HepG2 (cell line): Measurements from ENCODE around the gene PARP15. TPM values are rescaled to one million over a fixed set of nuclear protein-coding genes. Genes with fewer than 3 reads are reported as not detected.

Experiments
- NR1H2 ChIP-seq: sonication (generic); formaldehyde crosslinking; IDR thresholded peaks from 2 replicates; pipeline ENCODE4 v1.8.1; 2022; ENCODE audit warnings: low read depth, missing genetic modification reagents, borderline replicate concordance
- SOX6 ChIP-seq, 2 experiments: fragments of 450-650 bp in 1 of 2; sonication (generic) in 1 of 2; formaldehyde crosslinking in 1 of 2; IDR thresholded peaks; 2 replicates each; pipeline versions ENCODE4 v1.4.0 to v1.6.1; 2017 to 2020; ENCODE audit warnings: antibody characterized with exemption in 1 of 2, mild to moderate bottlenecking in 1 of 2, missing genetic modification reagents in 1 of 2
- TSC22D2 ChIP-seq: sonication (generic); formaldehyde crosslinking; IDR thresholded peaks from 2 replicates; pipeline ENCODE4 v1.5.1; 2020; ENCODE audit warnings: missing genetic modification reagents, mild to moderate bottlenecking, borderline replicate concordance
- ZNF160 ChIP-seq: sonication (generic); formaldehyde crosslinking; IDR thresholded peaks from 2 replicates; pipeline ENCODE4 v1.8.0; 2022; ENCODE audit warnings: mild to moderate bottlenecking, inconsistent platforms, missing genetic modification reagents
- ZNF766 ChIP-seq: sonication (generic); formaldehyde crosslinking; IDR thresholded peaks from 2 replicates; pipeline ENCODE4 v1.5.0; 2020; ENCODE audit warnings: missing genetic modification reagents, borderline replicate concordance
- ZSCAN29 ChIP-seq: sonication (generic); formaldehyde crosslinking; conservative IDR thresholded peaks from 2 replicates; pipeline ENCODE4 v1.4.0; 2020; ENCODE audit warnings: mild to moderate bottlenecking, missing genetic modification reagents
- polyA plus RNA-seq, 8 experiments: library from polyadenylated mRNA; depleted of rRNA in 3 of 8; stranded (reverse) in 7 of 8; unstranded in 1 of 8; fragments of >200 nt; fragmentation: Illumina TruSeq in 4 of 8; extraction: Trizol in 4 of 8; gene quantifications; 2 replicates each; pipeline versions ENCODE4 v1.2.1 to v1.2.3, GENCODE V29; 2011 to 2016; ENCODE audit warnings: low read depth in 4 of 8, missing spikeins in 1 of 8, mixed read lengths in 1 of 8; ENCODE audit not compliant: insufficient read depth in 1 of 8
- total RNA-seq, 5 experiments: library from RNA; depleted of rRNA; stranded (reverse); fragments of >200 nt; fragmentation: Illumina TruSeq; extraction: Trizol; gene quantifications; 2 replicates each; pipeline ENCODE4 v1.2.3, GENCODE V29; 2016; ENCODE audit warnings: low read depth in 1 of 5
- TF ChIP-seq, protein P1 (sequence below): IDR thresholded peaks from 2 replicates; pipeline ENCODE4 v1.6.1; 2016; ENCODE audit warnings: low read depth, missing genetic modification reagents, missing compliant biosample characterization
- TF ChIP-seq, protein P2 (sequence below): sonication (generic); formaldehyde crosslinking; IDR thresholded peaks from 2 replicates; pipeline ENCODE4 v1.5.1; 2020; ENCODE audit warnings: mild to moderate bottlenecking, moderate library complexity, missing genetic modification reagents
- TF ChIP-seq, protein P3 (sequence below): sonication (generic); formaldehyde crosslinking; IDR thresholded peaks from 2 replicates; pipeline ENCODE4 v1.5.1; 2020; ENCODE audit warnings: mild to moderate bottlenecking, missing genetic modification reagents, borderline replicate concordance
- TF ChIP-seq, protein P4 (sequence below): sonication (generic); formaldehyde crosslinking; IDR thresholded peaks from 2 replicates; pipeline ENCODE4 v1.4.0; 2020; ENCODE audit warnings: missing genetic modification reagents, mild to moderate bottlenecking, borderline replicate concordance
- TF ChIP-seq, protein P5 (sequence below): sonication (generic); formaldehyde crosslinking; IDR thresholded peaks from 2 replicates; pipeline ENCODE4 v1.5.0; 2020; ENCODE audit warnings: mild to moderate bottlenecking, missing genetic modification reagents

PARP15 gene
- total and polyA plus RNA-seq, 2 of the 13 experiments (the other 11 are each of a cell fraction or from before 2014, with no cell fraction given): 0.02 TPM; not detected in 1

DNA sequence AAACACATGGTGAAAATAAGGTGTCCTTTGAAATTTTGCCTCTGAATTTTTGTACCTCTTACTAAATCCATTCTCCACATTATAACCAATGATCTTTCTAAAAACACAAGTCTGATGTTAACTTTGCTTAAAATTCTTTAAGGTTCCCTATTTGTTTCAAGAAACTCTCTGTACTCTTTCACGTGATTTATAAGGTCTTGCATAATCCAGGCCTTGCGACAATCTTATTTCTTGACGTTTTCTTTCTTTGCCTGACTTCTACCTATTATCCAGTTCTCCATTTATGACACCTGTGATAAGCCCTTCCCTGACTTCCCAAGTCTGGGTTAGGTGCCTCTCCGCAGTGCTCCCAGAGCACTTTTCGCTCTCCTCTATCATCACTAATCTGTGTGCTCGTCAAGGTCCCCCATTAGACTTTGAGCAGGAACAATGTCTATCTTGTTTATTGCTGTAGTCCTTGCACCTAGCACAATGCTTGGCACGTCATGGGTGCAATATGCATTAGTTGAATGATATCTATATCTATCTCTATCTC, 38.4 kb upstream of the PARP15 start (continued):
- TF ChIP-seq, protein P1, sequence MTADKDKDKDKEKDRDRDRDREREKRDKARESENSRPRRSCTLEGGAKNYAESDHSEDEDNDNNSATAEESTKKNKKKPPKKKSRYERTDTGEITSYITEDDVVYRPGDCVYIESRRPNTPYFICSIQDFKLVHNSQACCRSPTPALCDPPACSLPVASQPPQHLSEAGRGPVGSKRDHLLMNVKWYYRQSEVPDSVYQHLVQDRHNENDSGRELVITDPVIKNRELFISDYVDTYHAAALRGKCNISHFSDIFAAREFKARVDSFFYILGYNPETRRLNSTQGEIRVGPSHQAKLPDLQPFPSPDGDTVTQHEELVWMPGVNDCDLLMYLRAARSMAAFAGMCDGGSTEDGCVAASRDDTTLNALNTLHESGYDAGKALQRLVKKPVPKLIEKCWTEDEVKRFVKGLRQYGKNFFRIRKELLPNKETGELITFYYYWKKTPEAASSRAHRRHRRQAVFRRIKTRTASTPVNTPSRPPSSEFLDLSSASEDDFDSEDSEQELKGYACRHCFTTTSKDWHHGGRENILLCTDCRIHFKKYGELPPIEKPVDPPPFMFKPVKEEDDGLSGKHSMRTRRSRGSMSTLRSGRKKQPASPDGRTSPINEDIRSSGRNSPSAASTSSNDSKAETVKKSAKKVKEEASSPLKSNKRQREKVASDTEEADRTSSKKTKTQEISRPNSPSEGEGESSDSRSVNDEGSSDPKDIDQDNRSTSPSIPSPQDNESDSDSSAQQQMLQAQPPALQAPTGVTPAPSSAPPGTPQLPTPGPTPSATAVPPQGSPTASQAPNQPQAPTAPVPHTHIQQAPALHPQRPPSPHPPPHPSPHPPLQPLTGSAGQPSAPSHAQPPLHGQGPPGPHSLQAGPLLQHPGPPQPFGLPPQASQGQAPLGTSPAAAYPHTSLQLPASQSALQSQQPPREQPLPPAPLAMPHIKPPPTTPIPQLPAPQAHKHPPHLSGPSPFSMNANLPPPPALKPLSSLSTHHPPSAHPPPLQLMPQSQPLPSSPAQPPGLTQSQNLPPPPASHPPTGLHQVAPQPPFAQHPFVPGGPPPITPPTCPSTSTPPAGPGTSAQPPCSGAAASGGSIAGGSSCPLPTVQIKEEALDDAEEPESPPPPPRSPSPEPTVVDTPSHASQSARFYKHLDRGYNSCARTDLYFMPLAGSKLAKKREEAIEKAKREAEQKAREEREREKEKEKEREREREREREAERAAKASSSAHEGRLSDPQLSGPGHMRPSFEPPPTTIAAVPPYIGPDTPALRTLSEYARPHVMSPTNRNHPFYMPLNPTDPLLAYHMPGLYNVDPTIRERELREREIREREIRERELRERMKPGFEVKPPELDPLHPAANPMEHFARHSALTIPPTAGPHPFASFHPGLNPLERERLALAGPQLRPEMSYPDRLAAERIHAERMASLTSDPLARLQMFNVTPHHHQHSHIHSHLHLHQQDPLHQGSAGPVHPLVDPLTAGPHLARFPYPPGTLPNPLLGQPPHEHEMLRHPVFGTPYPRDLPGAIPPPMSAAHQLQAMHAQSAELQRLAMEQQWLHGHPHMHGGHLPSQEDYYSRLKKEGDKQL (CRISPR knock-in tag): no peak
- TF ChIP-seq, protein P2, sequence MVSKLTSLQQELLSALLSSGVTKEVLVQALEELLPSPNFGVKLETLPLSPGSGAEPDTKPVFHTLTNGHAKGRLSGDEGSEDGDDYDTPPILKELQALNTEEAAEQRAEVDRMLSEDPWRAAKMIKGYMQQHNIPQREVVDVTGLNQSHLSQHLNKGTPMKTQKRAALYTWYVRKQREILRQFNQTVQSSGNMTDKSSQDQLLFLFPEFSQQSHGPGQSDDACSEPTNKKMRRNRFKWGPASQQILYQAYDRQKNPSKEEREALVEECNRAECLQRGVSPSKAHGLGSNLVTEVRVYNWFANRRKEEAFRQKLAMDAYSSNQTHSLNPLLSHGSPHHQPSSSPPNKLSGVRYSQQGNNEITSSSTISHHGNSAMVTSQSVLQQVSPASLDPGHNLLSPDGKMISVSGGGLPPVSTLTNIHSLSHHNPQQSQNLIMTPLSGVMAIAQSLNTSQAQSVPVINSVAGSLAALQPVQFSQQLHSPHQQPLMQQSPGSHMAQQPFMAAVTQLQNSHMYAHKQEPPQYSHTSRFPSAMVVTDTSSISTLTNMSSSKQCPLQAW: no peak
- TF ChIP-seq ZSCAN29 (CRISPR knock-in tag) (no peak), SOX6 (IDR thresholded peaks at IDR 0.05) (no peak), SOX6 (CRISPR knock-in tag; IDR thresholded peaks at IDR 0.05) (no peak), ZNF766 (no peak), ZNF160 (CRISPR knock-in tag) (no peak), TSC22D2 (CRISPR knock-in tag) (no peak), NR1H2 (CRISPR knock-in tag) (no peak)
- TF ChIP-seq, protein P3, sequence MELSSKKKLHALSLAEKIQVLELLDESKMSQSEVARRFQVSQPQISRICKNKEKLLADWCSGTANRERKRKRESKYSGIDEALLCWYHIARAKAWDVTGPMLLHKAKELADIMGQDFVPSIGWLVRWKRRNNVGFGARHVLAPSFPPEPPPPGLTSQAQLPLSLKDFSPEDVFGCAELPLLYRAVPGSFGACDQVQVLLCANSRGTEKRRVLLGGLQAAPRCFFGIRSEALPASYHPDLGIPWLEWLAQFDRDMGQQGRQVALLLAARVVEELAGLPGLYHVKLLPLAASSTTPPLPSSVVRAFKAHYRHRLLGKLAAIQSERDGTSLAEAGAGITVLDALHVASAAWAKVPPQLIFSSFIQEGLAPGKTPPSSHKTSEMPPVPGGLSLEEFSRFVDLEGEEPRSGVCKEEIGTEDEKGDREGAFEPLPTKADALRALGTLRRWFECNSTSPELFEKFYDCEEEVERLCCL (CRISPR knock-in tag): no peak
- TF ChIP-seq, protein P4, sequence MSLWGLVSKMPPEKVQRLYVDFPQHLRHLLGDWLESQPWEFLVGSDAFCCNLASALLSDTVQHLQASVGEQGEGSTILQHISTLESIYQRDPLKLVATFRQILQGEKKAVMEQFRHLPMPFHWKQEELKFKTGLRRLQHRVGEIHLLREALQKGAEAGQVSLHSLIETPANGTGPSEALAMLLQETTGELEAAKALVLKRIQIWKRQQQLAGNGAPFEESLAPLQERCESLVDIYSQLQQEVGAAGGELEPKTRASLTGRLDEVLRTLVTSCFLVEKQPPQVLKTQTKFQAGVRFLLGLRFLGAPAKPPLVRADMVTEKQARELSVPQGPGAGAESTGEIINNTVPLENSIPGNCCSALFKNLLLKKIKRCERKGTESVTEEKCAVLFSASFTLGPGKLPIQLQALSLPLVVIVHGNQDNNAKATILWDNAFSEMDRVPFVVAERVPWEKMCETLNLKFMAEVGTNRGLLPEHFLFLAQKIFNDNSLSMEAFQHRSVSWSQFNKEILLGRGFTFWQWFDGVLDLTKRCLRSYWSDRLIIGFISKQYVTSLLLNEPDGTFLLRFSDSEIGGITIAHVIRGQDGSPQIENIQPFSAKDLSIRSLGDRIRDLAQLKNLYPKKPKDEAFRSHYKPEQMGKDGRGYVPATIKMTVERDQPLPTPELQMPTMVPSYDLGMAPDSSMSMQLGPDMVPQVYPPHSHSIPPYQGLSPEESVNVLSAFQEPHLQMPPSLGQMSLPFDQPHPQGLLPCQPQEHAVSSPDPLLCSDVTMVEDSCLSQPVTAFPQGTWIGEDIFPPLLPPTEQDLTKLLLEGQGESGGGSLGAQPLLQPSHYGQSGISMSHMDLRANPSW (CRISPR knock-in tag): no peak
- TF ChIP-seq, protein P5, sequence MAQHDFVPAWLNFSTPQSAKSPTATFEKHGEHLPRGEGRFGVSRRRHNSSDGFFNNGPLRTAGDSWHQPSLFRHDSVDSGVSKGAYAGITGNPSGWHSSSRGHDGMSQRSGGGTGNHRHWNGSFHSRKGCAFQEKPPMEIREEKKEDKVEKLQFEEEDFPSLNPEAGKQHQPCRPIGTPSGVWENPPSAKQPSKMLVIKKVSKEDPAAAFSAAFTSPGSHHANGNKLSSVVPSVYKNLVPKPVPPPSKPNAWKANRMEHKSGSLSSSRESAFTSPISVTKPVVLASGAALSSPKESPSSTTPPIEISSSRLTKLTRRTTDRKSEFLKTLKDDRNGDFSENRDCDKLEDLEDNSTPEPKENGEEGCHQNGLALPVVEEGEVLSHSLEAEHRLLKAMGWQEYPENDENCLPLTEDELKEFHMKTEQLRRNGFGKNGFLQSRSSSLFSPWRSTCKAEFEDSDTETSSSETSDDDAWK (CRISPR knock-in tag): no peak
